Activated CD4-positive, alpha-beta T cell treated with anti-CD3 and anti-CD28 coated beads, Interleukin-2, Interleukin-6, amounts not matched to agents 100 ng/mL and 50 ng/mL, durations not matched to agents 16 hours and 8 hours (primary cell): ENCODE data around the gene C19orf25.

Experiments used
- DNase-seq: peaks from one replicate; pipeline ENCODE4 v3.0.0-alpha.2; 2020

C19orf25 gene

GRCh38 chr19:1460033-1460995, 18.7 kb downstream of the C19orf25 start:
- no peak for DNase-seq

- no peak for DNase-seq
Observed at GRCh38 chr19:1459479-1459878, 19.5 kb downstream of the C19orf25 start.

- no peak for DNase-seq
Observed at GRCh38 chr19:1457892-1458291, 21.1 kb downstream of the C19orf25 start.

- DNase-seq: no peak
Observed at GRCh38 chr19:1457031-1457739, 21.8 kb downstream of the C19orf25 start.

- no peak for DNase-seq
Observed at GRCh38 chr19:1456121-1456900, 22.7 kb downstream of the C19orf25 start.

GRCh38 chr19:1455336-1456120, 23.5 kb downstream of the C19orf25 start:
- peak; percentile 77 for DNase-seq

GRCh38 chr19:1455002-1455335, 24.0 kb downstream of the C19orf25 start:
- no peak for DNase-seq

GRCh38 chr19:1453525-1454364, 25.3 kb downstream of the C19orf25 start:
- DNase-seq: no peak

- no peak for DNase-seq
Observed at GRCh38 chr19:1452802-1453524, 26.1 kb downstream of the C19orf25 start.

- no peak for DNase-seq
Observed at GRCh38 chr19:1451916-1452801, 26.9 kb downstream of the C19orf25 start.

GRCh38 chr19:1450735-1451731, 28.0 kb downstream of the C19orf25 start:
- no peak for DNase-seq

GRCh38 chr19:1449467-1450442, 29.3 kb downstream of the C19orf25 start, which contains the start of gene APC2:
Gene APC2, plus strand, starts transcription at chr19:1450121. Its CDS starts 2,881 bp downstream, at chr19:1453002.
- DNase-seq: peak; percentile 51

- no peak for DNase-seq
Observed at GRCh38 chr19:1447944-1448343, 31.1 kb downstream of the C19orf25 start.

GRCh38 chr19:1447504-1447903, 31.5 kb downstream of the C19orf25 start:
- no peak for DNase-seq

GRCh38 chr19:1446713-1447481, 32.1 kb downstream of the C19orf25 start:
- no peak for DNase-seq
